ENCODE data around the gene RCE1.

Gene RCE1

GRCh38 chr11:66857927-66858185, 14.6 kb downstream of the RCE1 start:
- DNase-seq = no peak

- DNase-seq = no peak
Observed at GRCh38 chr11:66858186-66858938, 15.1 kb downstream of the RCE1 start.

- no peak for DNase-seq
Observed at GRCh38 chr11:66858939-66859685, 15.9 kb downstream of the RCE1 start.

- no peak for DNase-seq
Observed at GRCh38 chr11:66859686-66860448, 16.6 kb downstream of the RCE1 start.

- DNase-seq = no peak
Observed at GRCh38 chr11:66860449-66860831, 17.2 kb downstream of the RCE1 start.

GRCh38 chr11:66861038-66861773, 18.0 kb downstream of the RCE1 start:
- DNase-seq = no peak

GRCh38 chr11:66861774-66862558, 18.7 kb downstream of the RCE1 start:
- DNase-seq = no peak

GRCh38 chr11:66862559-66863037, 19.4 kb downstream of the RCE1 start:
- DNase-seq = no peak

GRCh38 chr11:66863428-66864125, 20.3 kb downstream of the RCE1 start:
- no peak for DNase-seq

GRCh38 chr11:66864172-66864901, 21.1 kb downstream of the RCE1 start:
- DNase-seq = no peak

- no peak for DNase-seq
Observed at GRCh38 chr11:66864924-66865697, 21.9 kb downstream of the RCE1 start.

GRCh38 chr11:66866007-66866406, 22.8 kb downstream of the RCE1 start:
- DNase-seq = no peak

- no peak for DNase-seq
Observed at GRCh38 chr11:66866511-66866986, 23.3 kb downstream of the RCE1 start.

GRCh38 chr11:66867425-66868040, 24.3 kb downstream of the RCE1 start:
- DNase-seq = no peak

GRCh38 chr11:66868082-66868725, 25.0 kb downstream of the RCE1 start:
- DNase-seq = no peak

- peak; percentile 85 for DNase-seq
Observed at GRCh38 chr11:66868726-66869566, 25.7 kb downstream of the RCE1 start.

- DNase-seq = no peak
Observed at GRCh38 chr11:66869567-66869870, 26.3 kb downstream of the RCE1 start.

GRCh38 chr11:66870131-66870530, 26.9 kb downstream of the RCE1 start:
- DNase-seq = no peak

All from stimulated activated CD4-positive, alpha-beta T cell treated with anti-CD3 and anti-CD28 coated beads, Interleukin-1b, Interleukin-23, amount 100 ng/mL, for 48 hours (primary cell).